ENCODE data around the gene KCNJ3.

The KCNJ3 gene

GRCh38 chr2:154707994-154708575 lies 9.6 kb downstream of the KCNJ3 start:
- DNase-seq (ENCODE audit: low spot score): no peak

DNA sequence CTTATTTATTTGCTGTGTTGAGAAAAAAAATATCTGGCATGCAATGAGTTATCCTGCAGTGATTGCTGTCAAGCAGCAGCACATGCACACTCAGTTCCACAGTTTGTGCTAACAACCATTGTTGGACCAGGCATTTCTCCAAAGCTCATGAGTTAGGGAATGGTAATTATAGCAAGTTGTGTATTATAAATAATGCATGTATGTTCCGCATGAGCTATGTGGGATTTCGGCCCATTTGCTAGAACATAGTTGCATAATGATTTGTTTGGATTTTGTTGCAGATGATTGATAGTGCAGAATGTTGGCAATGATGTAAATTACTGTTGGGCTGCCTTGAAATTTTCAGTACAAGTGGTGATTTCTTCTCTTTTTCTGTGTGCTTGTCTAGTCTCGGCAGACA lies 10.7 kb downstream of the KCNJ3 start:
- no peak for DNase-seq (ENCODE audit: low spot score)

DNA sequence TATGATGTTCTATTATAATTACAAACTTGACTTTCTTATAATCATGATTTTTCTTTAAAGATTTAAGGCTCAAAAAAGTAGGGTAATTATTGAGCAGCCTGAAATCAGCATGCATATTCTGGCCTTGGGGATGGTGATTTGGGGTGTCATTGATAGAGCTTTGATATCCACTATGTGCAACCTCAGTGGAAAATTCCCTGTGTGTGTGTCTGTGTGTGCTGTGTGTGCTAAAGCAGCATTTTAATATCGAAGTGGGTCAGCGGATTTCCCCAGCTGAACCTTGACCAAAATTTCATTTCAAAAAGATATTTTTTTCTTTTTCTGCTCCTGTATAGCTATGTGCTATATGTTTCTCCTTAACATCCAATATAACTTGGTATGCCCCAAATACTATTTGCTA lies 11.6 kb downstream of the KCNJ3 start:
- DNase-seq (ENCODE audit: low spot score): no peak

- DNase-seq (ENCODE audit: low spot score): no peak
Observed at GRCh38 chr2:154710685-154711084, 12.2 kb downstream of the KCNJ3 start.

DNA sequence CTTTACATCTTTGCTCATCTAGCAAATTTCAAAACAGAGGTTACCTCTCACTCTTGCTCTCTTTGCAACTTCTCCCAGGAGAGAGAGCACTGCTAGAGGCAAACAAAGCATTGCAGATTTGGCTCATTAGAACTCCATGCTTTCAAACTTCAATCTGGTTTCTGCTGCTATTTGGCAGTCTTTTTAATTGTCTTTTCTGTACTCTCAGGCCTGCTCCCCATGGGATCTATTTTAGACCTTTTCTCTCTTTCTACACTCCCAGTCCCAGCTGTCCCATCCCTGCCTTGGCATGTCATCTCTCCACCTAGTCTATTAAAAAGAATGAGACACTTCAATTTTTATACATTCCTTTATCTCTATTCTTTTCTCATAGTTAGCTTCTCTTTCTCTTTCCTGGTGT lies 15.2 kb downstream of the KCNJ3 start:
- no peak for DNase-seq (ENCODE audit: low spot score)

DNA sequence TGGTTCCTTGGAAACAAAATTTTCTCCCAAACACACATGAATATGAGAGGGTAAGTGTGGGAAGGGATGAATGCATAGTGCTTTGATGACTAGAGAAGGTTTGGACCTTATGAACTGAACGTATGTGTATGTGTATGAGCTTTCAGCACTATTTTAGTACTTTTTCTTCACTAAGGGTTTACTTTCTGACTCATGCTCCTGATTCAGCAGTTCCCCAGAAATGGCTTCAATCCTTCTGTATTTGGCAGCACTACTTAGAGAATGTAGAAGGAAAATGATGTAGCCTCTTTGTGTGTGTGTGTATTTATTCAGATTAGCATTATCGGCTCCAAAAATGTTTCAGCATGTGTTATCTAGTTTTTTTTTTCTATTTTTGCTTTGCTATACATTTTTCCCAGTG lies 22.2 kb downstream of the KCNJ3 start:
- DNase-seq (ENCODE audit: low spot score): no peak

GRCh38 chr2:154724194-154724797 lies 25.8 kb downstream of the KCNJ3 start:
- DNase-seq (ENCODE audit: low spot score): no peak

DNA sequence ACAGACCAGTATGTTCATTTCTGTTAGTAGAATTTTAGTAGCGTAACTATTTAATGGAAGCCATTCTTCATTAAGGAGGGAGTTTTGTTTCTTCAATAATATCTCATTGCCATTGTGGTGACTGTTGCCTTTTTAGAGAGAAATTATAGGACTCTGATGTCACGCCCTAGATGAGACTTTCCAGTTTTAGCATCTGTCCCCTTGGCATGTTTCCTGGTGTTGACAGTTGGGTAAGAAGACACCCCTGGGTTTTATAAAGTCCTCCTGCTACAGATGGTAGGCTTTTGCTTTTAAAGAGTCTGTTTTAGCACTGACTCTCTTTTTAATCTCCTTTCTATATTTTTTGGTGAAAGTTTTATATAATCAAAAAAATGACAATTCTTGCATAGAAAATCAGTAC lies 41.9 kb downstream of the KCNJ3 start:
- DNase-seq (ENCODE audit: low spot score): no peak

- no peak for DNase-seq (ENCODE audit: low spot score)
Observed at GRCh38 chr2:154758871-154759270, 60.4 kb downstream of the KCNJ3 start.

- no peak for DNase-seq (ENCODE audit: low spot score)
Observed at GRCh38 chr2:154762638-154763037, 64.1 kb downstream of the KCNJ3 start.

GRCh38 chr2:154771664-154772284 lies 73.3 kb downstream of the KCNJ3 start:
- no peak for DNase-seq (ENCODE audit: low spot score)

DNA sequence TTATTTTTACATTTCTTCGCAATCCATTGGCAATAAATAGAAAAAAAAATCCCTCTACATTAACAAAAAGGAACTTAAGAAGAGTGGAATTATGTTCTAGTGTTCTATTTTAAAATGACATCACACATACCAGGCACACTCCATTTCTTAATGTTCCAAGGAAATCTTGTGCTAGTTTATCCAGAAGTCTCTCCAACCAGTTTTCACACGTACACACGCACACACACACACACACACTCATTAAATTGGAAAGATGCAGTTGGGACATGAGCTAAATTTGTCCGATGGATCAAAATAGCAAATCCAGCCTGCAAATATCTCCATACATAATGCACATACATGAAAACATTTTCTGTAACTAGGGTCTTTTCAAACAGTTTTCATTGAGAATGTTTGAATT lies 78.3 kb downstream of the KCNJ3 start:
- no peak for DNase-seq (ENCODE audit: low spot score)

DNA sequence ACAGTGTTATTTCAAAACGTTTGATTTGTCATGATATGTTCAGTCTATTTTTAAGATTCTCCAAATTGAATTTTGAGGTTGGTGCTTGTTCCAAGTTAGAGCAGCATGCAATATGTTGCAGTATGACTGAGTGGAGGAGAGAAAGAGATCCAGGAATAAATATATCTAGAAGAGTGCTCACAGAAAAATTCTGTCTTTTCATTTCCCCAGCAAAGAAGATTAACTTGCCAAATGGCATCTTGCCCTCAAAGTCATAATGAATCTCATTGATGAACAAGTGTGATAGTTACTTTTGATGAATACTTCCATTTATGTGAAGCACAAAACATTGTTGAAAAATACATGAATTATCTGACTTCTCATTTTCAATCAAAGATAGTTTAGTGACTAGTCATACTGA lies 95.9 kb downstream of the KCNJ3 start:
- peak; percentile 54 for DNase-seq (ENCODE audit: low spot score)

- no peak for DNase-seq (ENCODE audit: low spot score)
Observed at GRCh38 chr2:154795651-154796050, 97.2 kb downstream of the KCNJ3 start.

- DNase-seq (ENCODE audit: low spot score): no peak
Observed at GRCh38 chr2:154804451-154804850, 106.0 kb downstream of the KCNJ3 start.

GRCh38 chr2:154813636-154814035 lies 115.1 kb downstream of the KCNJ3 start:
- peak; percentile 52 for DNase-seq (ENCODE audit: low spot score)

- DNase-seq (ENCODE audit: low spot score): no peak
Observed at GRCh38 chr2:154814856-154815255, 116.4 kb downstream of the KCNJ3 start.

GRCh38 chr2:154825358-154825757 lies 126.9 kb downstream of the KCNJ3 start:
- no peak for DNase-seq (ENCODE audit: low spot score)

DNA sequence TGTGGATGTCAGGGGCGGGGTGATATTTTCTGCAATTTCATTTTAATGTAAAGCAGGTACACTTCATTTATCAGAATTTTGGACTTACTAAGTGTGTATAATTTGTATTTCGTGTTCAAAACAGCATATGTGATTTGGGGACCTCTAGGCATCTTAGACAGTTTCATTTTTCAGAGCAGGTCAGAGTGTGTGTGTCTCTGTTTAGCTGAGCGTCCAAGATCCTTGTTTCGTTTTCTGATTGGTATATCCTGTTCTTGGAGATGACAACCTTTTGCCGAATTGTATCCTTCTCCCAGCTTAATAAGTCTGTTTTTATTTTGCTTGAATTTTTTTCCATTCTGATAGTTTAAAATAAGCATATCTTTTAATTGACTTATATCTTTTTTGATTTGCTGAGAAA lies 128.3 kb downstream of the KCNJ3 start:
- DNase-seq (ENCODE audit: low spot score): no peak

DNA sequence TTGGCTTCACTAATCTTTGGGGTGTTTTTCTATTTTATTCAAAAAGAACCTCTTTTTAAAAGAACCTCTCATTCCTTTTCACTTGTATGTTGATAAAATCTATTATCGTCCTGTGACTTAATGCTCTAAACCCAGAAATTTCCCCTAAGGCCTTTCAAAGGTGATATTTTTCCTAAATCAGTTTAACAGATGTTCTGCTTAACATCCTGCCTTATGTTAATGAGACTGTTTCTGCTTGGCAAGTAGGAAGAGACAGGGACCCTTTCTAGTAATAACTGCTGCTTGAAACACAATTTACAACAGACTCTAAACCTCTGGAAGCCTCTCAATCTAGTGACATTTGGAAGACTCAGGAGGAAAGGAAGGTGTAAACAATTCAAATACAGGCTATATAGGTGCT lies 128.8 kb downstream of the KCNJ3 start:
- DNase-seq (ENCODE audit: low spot score): no peak

- no peak for DNase-seq (ENCODE audit: low spot score)
Observed at GRCh38 chr2:154832711-154833110, 134.2 kb downstream of the KCNJ3 start.

GRCh38 chr2:154836632-154837031 lies 138.1 kb downstream of the KCNJ3 start:
- DNase-seq (ENCODE audit: low spot score): no peak

- no peak for DNase-seq (ENCODE audit: low spot score)
Observed at GRCh38 chr2:154837035-154837434, 138.5 kb downstream of the KCNJ3 start.

DNA sequence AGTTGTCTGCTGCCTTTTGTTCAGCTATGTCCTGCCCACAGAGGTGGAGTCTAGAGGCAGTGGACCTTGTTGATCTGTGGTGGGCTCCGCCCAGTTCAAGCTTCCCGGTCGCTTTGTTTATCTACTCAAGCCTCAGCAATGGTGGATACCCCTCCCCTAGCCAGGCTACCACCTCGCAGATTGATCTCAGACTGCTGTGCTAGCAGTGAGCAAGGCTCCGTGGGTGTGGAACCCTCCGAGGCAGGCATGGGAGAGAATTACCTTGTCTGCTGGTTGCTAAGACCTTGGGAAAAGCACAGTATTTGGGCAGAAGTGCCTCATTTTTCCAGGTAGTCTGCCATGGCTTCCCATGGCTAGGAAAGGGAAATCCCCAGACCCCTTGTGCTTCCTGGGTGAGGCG lies 146.0 kb downstream of the KCNJ3 start:
- DNase-seq (ENCODE audit: low spot score): no peak

Data from COLO829 (cell line).